Measurements from ENCODE around the gene WDR20.
"Not testable (repeated sequence)": the region's sequence is repeated elsewhere in the genome, so short reads cannot be mapped to it uniquely, and the experiment has no call there.

DNA sequence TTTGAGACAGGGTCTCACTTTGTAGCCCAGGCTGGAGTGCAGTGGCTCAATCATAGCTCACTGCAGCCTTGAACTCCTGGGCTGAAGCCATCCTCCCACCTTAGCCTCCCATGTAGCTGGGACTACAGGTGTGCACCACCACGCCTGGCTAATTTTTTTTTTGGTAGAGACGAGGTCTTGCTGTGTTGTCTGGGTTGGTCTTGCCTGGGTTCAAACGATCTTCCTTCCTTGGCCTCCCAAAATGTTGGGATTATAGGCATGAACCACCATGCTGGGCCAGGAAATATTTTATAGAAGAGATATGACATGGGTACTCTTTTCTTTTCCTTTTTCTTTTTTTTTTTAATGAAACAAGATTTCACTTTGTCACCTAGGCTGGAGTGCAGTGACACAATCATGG, 11.7 kb downstream of the WDR20 start:
- TF ChIP-seq, protein P1, sequence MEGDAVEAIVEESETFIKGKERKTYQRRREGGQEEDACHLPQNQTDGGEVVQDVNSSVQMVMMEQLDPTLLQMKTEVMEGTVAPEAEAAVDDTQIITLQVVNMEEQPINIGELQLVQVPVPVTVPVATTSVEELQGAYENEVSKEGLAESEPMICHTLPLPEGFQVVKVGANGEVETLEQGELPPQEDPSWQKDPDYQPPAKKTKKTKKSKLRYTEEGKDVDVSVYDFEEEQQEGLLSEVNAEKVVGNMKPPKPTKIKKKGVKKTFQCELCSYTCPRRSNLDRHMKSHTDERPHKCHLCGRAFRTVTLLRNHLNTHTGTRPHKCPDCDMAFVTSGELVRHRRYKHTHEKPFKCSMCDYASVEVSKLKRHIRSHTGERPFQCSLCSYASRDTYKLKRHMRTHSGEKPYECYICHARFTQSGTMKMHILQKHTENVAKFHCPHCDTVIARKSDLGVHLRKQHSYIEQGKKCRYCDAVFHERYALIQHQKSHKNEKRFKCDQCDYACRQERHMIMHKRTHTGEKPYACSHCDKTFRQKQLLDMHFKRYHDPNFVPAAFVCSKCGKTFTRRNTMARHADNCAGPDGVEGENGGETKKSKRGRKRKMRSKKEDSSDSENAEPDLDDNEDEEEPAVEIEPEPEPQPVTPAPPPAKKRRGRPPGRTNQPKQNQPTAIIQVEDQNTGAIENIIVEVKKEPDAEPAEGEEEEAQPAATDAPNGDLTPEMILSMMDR (conservative IDR thresholded peaks at IDR 0.05; ENCODE audit: low read length), result not testable (repeated sequence)
- not testable (repeated sequence) for TF ChIP-seq EZH2phosphoT487 (IDR thresholded peaks at IDR 0.05; ENCODE audit: borderline replicate concordance, low read depth, low read length)
